Right lobe of liver (tissue), 4 donors: Measurements from ENCODE around the gene RSPH3.

Experiments used
- POLR2A ChIP-seq: fragments of 450-650 bp; IDR thresholded peaks from one replicate; pipeline ENCODE4 v1.6.1; 2017; ENCODE audit warnings: antibody characterized with exemption, mild to moderate bottlenecking
- TF ChIP-seq, protein P1 (sequence below), 4 donors: fragments of 200-600 bp in 3 of 4; fragments of 450-650 bp in 1 of 4; IDR thresholded peaks; one replicate each; pipeline versions ENCODE4 v1.5.1 to v1.8.0; 2016 to 2022; ENCODE audit warnings: antibody characterized with exemption in 4 of 4, mild to moderate bottlenecking in 2 of 4
- donor health status: DM: no; HTN: no; CAD: no.
- donor health status: DM: no; HTN: no; CAD: no.
- donor health status: DM: no; HTN: yes; CAD: no.

DNA sequence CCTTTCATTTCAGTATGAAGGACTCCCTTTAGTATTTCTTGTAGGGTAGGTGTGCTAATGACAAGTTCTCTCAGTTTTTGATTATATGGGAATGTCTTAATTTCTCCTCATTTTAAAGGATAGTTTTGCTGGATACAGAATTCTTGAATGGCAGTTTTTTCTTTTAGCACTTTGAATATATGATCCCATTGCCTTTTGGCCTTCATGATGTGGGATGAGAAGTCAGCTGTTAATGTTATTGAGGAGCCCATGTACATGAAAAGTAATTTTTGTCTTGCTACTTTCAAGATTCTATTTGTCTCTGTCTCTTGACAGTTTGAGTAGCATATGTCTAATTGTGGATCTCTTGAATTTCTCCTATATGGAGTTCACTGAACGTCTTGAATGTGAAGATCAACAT, 30.9 kb downstream of the RSPH3 start:
- TF ChIP-seq POLR2A, result no peak
- TF ChIP-seq, protein P1, sequence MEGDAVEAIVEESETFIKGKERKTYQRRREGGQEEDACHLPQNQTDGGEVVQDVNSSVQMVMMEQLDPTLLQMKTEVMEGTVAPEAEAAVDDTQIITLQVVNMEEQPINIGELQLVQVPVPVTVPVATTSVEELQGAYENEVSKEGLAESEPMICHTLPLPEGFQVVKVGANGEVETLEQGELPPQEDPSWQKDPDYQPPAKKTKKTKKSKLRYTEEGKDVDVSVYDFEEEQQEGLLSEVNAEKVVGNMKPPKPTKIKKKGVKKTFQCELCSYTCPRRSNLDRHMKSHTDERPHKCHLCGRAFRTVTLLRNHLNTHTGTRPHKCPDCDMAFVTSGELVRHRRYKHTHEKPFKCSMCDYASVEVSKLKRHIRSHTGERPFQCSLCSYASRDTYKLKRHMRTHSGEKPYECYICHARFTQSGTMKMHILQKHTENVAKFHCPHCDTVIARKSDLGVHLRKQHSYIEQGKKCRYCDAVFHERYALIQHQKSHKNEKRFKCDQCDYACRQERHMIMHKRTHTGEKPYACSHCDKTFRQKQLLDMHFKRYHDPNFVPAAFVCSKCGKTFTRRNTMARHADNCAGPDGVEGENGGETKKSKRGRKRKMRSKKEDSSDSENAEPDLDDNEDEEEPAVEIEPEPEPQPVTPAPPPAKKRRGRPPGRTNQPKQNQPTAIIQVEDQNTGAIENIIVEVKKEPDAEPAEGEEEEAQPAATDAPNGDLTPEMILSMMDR (IDR thresholded peaks at IDR 0.05), result no peak
